Left ventricle myocardium inferior (tissue), 1 donor: ENCODE data around the gene TADA2A. TPM values are rescaled to one million over a fixed set of nuclear protein-coding genes. Genes with fewer than 3 reads are reported as not detected.

Experiments used
- DNase-seq: peaks from one replicate; pipeline ENCODE4 v3.0.0-alpha.2; 2020
- H3K27ac ChIP-seq: fragments of 200-600 bp; replicated peaks from 2 replicates; pipeline ENCODE4 v1.8.0; 2021
- H3K27me3 ChIP-seq: fragments of 200-600 bp; 2 replicates; pipeline ENCODE4 v1.8.0; 2021; ENCODE audit warnings: low read depth
- H3K36me3 ChIP-seq: fragments of 200-600 bp; 2 replicates; pipeline ENCODE4 v1.8.0; 2021
- H3K4me1 ChIP-seq: fragments of 200-600 bp; 2 replicates; pipeline ENCODE4 v1.8.0; 2021
- H3K4me3 ChIP-seq: fragments of 200-600 bp; 2 replicates; pipeline ENCODE4 v1.8.0; 2021; ENCODE audit warnings: mild to moderate bottlenecking, moderate library complexity
- H3K9me3 ChIP-seq: fragments of 200-600 bp; replicated peaks from 2 replicates; pipeline ENCODE4 v1.8.0; 2021
- intact Hi-C: fragments of 100-400 bp; cut with micrococcal nuclease; formaldehyde crosslinking; loops from one replicate; pipeline ENCODE4 v1.11.0; 2022
- total RNA-seq: library from RNA; stranded (reverse); fragmentation: NEBNext Ultra II Directional; extraction: Animal tissue kit (Norgen Biotek cat#: 25700); gene quantifications from one replicate; pipeline ENCODE4 v1.2.1, GENCODE V29; 2021
- TF ChIP-seq, protein P1 (sequence below): fragments of 200-600 bp; IDR thresholded peaks from 2 replicates; pipeline ENCODE4 v1.8.0; 2021; ENCODE audit warnings: antibody characterized with exemption, mild to moderate bottlenecking, borderline replicate concordance
- donor health status: DM: no; HTN: yes; CAD: no; lungs with severe emphysema.

TADA2A gene
- total RNA-seq, 1 donor from 2014 or later: 11.9 TPM

DNA sequence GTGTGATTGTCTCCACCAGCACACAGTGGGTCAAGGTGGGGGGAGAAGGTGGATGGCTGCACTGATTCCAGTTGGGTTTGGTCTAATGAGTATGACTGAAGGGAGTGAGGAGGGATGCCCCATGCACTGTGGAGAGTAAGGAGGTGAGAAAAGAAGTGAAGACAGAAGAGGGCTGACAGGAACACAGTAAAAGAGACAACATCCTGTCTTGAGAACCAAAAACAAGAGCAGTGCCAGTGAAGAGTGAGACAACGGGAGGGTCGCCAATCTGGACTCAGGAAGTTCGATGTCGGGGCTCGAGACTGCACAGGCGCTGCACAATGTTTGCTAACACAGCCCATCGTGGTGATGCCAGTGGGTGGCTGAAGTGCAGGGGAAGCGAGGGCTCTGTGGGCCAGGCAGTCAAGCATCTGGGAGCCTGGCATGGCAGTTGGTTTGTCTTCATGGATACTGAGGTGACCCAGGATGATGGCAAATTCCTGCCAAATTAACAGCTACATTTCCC, 117.1 kb downstream of the TADA2A start:
- no peak for DNase-seq
- H3K27ac ChIP-seq: no peak overlapping the region
- no peak overlapping the region for H3K4me3 ChIP-seq
- H3K9me3 ChIP-seq: no peaks in the 10 kb centered on the region
- no peaks in the 10 kb centered on the region for H3K27me3 ChIP-seq
- intact Hi-C loops: no loop called here
- peaks cover 77% of the 10 kb centered on the region for H3K36me3 ChIP-seq
- TF ChIP-seq, protein P1, sequence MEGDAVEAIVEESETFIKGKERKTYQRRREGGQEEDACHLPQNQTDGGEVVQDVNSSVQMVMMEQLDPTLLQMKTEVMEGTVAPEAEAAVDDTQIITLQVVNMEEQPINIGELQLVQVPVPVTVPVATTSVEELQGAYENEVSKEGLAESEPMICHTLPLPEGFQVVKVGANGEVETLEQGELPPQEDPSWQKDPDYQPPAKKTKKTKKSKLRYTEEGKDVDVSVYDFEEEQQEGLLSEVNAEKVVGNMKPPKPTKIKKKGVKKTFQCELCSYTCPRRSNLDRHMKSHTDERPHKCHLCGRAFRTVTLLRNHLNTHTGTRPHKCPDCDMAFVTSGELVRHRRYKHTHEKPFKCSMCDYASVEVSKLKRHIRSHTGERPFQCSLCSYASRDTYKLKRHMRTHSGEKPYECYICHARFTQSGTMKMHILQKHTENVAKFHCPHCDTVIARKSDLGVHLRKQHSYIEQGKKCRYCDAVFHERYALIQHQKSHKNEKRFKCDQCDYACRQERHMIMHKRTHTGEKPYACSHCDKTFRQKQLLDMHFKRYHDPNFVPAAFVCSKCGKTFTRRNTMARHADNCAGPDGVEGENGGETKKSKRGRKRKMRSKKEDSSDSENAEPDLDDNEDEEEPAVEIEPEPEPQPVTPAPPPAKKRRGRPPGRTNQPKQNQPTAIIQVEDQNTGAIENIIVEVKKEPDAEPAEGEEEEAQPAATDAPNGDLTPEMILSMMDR: no peak
- H3K4me1 ChIP-seq: peaks cover 10% of the 10 kb centered on the region

DNA sequence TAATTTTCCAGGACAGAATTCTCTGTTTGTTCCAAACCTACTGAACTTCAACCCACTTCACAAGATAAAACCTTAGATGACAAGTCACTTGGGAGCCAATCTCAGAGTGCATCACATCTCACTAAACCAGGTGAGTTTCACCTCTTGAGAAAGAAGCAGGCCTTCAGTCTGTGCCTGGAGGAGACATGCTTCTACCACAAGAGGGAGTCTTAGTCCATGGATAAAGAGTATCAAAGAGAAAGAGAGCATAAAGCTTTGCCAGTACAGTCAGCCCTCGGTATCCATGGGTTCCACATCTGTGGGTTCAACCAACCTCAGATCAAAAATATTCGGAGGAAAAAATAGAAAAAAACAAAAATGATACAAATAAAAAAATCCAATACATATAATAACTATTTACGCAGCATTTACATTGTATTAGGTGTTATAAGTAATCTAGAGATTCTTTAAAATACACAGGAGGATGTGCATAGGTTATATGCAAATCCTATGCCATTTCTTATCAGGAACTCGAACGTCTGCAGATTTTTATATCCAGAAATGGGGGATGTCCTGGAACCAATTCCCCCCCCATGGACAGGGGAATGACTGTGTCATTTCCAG, 120.7 kb downstream of the TADA2A start:
- TF ChIP-seq, protein P1: peak; percentile 65
- peaks cover 86% of the 10 kb centered on the region for H3K36me3 ChIP-seq
- H3K4me1 ChIP-seq: no peaks in the 10 kb centered on the region
- intact Hi-C loops: no loop called here
- H3K27me3 ChIP-seq: no peaks in the 10 kb centered on the region
- DNase-seq: no peak
- no peak overlapping the region for H3K4me3 ChIP-seq
- no peak overlapping the region for H3K27ac ChIP-seq
- H3K9me3 ChIP-seq: no peaks in the 10 kb centered on the region

Other genes starting within 250 kb of the TADA2A start
- gene C17orf78, start 30.9 kb upstream of the TADA2A start, total RNA-seq: not detected
- gene ACACA, start 50 bp upstream of the TADA2A start, total RNA-seq: 16.2 TPM
- gene DUSP14, start 83.0 kb downstream of the TADA2A start, total RNA-seq: 18.1 TPM
- 33.0 TPM for gene SYNRG, start 202.5 kb downstream of the TADA2A start, total RNA-seq
- 12.9 TPM for gene DDX52, start 236.6 kb downstream of the TADA2A start, total RNA-seq